ENCODE data around the gene PLCH1.

- TF ChIP-seq CTCF (conservative IDR thresholded peaks at IDR 0.05; ENCODE audit: low read depth, low read length): no peak
- TF ChIP-seq EZH2phosphoT487 (IDR thresholded peaks at IDR 0.05; ENCODE audit: borderline replicate concordance, low read length): no peak
Measured at GRCh38 chr3:155485897-155486296, 259.0 kb downstream of the PLCH1 start.
